Measurements from ENCODE around the gene FAR2. TPM values are rescaled to one million over a fixed set of nuclear protein-coding genes. Genes with fewer than 3 reads are reported as not detected.

FAR2 gene
- polyA plus RNA-seq, 1 of the 3 experiments (the other 2 are of a cell fraction): 7.4 TPM

DNA sequence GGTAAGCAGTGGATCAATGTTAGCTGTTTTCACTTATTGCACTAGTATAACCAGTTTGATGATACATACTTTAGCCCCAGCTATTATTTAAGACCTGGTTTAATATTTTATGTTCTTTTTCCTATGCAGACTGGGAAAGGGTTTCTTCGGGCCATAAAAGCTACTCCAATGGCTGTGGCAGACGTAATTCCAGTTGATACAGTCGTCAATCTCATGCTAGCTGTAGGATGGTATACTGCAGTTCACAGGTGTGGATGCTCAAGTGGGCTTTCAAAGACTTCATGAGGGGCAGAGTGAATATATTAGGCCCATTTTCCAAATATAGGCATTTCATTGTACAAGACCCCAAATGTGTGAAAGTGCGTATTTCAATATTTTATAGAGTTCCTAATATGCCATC lies 161.8 kb downstream of the FAR2 start:
- H3K4me1 ChIP-seq (ENCODE audit: control insufficient read depth in 1 of 2, insufficient read depth in 2 of 2, low read depth in 1 of 2, low read length in 1 of 2): peaks cover 0 to 3% of the 10 kb centered on the region in 2 experiments; a peak in 2 of 4 replicates
- peaks cover 0 to 4% of the 10 kb centered on the region in 2 experiments for H3K36me3 ChIP-seq (replicated peaks in 1 of 2; ENCODE audit: control insufficient read depth in 1 of 2, insufficient read depth in 2 of 2, low read length in 1 of 2)
- no peak overlapping the region for H3K27ac ChIP-seq (ENCODE audit: low read depth in 2 of 2, low read length in 1 of 2)
- H4K20me1 ChIP-seq (ENCODE audit: insufficient read depth): no peaks in the 10 kb centered on the region
- 81% methylated on average over 4 of the region's 4 CpGs for WGBS (ENCODE audit: low lambda C conversion rate)
- H3K9ac ChIP-seq: no peak overlapping the region
- H2AFZ ChIP-seq (ENCODE audit: low read depth): no peak overlapping the region
- CTCF ChIA-PET: interaction anchor here (1.6 kb wide), 1 partner anchor 237 kb away, joined by 6 read pairs; no protein-coding TSS in a partner anchor
- H3K4me2 ChIP-seq: no peak overlapping the region
- no peaks in the 10 kb centered on the region for H3K9me2 ChIP-seq
- no peaks in the 10 kb centered on the region for H3K27me3 ChIP-seq (ENCODE audit: insufficient read depth)
- POLR2A ChIA-PET: no interaction called here
- H3F3A ChIP-seq (replicated peaks; ENCODE audit: insufficient read depth): peaks cover under 1% of the 10 kb centered on the region
- H3K79me2 ChIP-seq (ENCODE audit: insufficient read depth): no peaks in the 10 kb centered on the region
- DNase-seq: no peak
- TF ChIP-seq, protein P1, sequence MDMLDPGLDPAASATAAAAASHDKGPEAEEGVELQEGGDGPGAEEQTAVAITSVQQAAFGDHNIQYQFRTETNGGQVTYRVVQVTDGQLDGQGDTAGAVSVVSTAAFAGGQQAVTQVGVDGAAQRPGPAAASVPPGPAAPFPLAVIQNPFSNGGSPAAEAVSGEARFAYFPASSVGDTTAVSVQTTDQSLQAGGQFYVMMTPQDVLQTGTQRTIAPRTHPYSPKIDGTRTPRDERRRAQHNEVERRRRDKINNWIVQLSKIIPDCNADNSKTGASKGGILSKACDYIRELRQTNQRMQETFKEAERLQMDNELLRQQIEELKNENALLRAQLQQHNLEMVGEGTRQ (IDR thresholded peaks at IDR 0.05; ENCODE audit: borderline replicate concordance, low read depth, low read length): no peak
- no peak for TF ChIP-seq EZH2phosphoT487 (IDR thresholded peaks at IDR 0.05; ENCODE audit: borderline replicate concordance, low read depth)
- H3K9me3 ChIP-seq: no peaks in the 10 kb centered on the region
- H3K4me3 ChIP-seq (ENCODE audit: low read depth in 2 of 2, low read length in 1 of 2): no peak overlapping the region

DNA sequence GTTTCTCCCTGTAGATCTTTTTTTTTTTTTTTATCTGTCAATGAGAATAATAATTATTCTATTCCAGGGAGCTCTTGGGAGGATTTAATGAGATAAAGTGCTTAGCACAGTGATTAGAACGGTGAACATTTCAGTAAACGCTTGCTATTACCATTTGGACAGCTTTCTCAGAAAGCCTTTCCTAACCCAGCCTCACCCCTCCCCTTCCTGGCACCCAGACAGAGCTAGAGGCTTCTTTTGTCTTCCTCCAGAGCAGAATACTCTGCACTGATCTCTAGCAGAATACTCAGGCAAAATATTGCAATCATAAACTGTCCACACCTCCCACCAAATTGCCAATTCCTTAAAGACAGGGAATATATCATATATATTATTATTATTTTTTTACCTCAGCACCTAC lies 165.3 kb downstream of the FAR2 start:
- peaks cover 0 to 4% of the 10 kb centered on the region in 2 experiments for H3K36me3 ChIP-seq (replicated peaks in 1 of 2; ENCODE audit: control insufficient read depth in 1 of 2, insufficient read depth in 2 of 2, low read length in 1 of 2)
- peaks cover 5 to 9% of the 10 kb centered on the region in 2 experiments; a peak in 3 of 4 replicates for H3K4me1 ChIP-seq (ENCODE audit: control insufficient read depth in 1 of 2, insufficient read depth in 2 of 2, low read depth in 1 of 2, low read length in 1 of 2)
- no peaks in the 10 kb centered on the region for H3K79me2 ChIP-seq (ENCODE audit: insufficient read depth)
- H3K4me3 ChIP-seq (ENCODE audit: low read depth in 2 of 2, low read length in 1 of 2): no peak overlapping the region
- 74% methylated on average over 2 of the region's 2 CpGs for WGBS (ENCODE audit: low lambda C conversion rate)
- H3F3A ChIP-seq (replicated peaks; ENCODE audit: insufficient read depth): peaks cover 18% of the 10 kb centered on the region
- H3K9ac ChIP-seq: no peak overlapping the region
- H3K4me2 ChIP-seq: no peak overlapping the region
- H2AFZ ChIP-seq (ENCODE audit: low read depth): no peak overlapping the region
- H3K27me3 ChIP-seq (ENCODE audit: insufficient read depth): no peaks in the 10 kb centered on the region
- POLR2A ChIA-PET: no interaction called here
- no peaks in the 10 kb centered on the region for H4K20me1 ChIP-seq (ENCODE audit: insufficient read depth)
- TF ChIP-seq RFX5 (IDR thresholded peaks at IDR 0.05; ENCODE audit: low read length): no peak
- no peak for TF ChIP-seq TCF12 (IDR thresholded peaks at IDR 0.05)
- TF ChIP-seq, protein P2, sequence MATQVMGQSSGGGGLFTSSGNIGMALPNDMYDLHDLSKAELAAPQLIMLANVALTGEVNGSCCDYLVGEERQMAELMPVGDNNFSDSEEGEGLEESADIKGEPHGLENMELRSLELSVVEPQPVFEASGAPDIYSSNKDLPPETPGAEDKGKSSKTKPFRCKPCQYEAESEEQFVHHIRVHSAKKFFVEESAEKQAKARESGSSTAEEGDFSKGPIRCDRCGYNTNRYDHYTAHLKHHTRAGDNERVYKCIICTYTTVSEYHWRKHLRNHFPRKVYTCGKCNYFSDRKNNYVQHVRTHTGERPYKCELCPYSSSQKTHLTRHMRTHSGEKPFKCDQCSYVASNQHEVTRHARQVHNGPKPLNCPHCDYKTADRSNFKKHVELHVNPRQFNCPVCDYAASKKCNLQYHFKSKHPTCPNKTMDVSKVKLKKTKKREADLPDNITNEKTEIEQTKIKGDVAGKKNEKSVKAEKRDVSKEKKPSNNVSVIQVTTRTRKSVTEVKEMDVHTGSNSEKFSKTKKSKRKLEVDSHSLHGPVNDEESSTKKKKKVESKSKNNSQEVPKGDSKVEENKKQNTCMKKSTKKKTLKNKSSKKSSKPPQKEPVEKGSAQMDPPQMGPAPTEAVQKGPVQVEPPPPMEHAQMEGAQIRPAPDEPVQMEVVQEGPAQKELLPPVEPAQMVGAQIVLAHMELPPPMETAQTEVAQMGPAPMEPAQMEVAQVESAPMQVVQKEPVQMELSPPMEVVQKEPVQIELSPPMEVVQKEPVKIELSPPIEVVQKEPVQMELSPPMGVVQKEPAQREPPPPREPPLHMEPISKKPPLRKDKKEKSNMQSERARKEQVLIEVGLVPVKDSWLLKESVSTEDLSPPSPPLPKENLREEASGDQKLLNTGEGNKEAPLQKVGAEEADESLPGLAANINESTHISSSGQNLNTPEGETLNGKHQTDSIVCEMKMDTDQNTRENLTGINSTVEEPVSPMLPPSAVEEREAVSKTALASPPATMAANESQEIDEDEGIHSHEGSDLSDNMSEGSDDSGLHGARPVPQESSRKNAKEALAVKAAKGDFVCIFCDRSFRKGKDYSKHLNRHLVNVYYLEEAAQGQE (IDR thresholded peaks at IDR 0.05; ENCODE audit: low read depth, low read length): no peak
- TF ChIP-seq JUND (IDR thresholded peaks at IDR 0.05): no peak
- no peak for TF ChIP-seq TAF1 (IDR thresholded peaks at IDR 0.05; ENCODE audit: borderline replicate concordance, low read depth, low read length)
- TF ChIP-seq, protein P3, sequence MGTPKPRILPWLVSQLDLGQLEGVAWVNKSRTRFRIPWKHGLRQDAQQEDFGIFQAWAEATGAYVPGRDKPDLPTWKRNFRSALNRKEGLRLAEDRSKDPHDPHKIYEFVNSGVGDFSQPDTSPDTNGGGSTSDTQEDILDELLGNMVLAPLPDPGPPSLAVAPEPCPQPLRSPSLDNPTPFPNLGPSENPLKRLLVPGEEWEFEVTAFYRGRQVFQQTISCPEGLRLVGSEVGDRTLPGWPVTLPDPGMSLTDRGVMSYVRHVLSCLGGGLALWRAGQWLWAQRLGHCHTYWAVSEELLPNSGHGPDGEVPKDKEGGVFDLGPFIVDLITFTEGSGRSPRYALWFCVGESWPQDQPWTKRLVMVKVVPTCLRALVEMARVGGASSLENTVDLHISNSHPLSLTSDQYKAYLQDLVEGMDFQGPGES (IDR thresholded peaks at IDR 0.05; ENCODE audit: low read depth, low read length): no peak
- TF ChIP-seq, protein P4, sequence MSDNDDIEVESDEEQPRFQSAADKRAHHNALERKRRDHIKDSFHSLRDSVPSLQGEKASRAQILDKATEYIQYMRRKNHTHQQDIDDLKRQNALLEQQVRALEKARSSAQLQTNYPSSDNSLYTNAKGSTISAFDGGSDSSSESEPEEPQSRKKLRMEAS (IDR thresholded peaks at IDR 0.05; ENCODE audit: low read depth): no peak
- no peak for TF ChIP-seq FOXJ3 (CRISPR knock-in tag; IDR thresholded peaks at IDR 0.05)
- no peak for TF ChIP-seq GATA2 (CRISPR knock-in tag; IDR thresholded peaks at IDR 0.05)
- no peak for TF ChIP-seq SIN3A (IDR thresholded peaks at IDR 0.05; ENCODE audit: borderline replicate concordance, low read depth, low read length)
- no peak for TF ChIP-seq POLR2AphosphoS5 (IDR thresholded peaks at IDR 0.05; ENCODE audit: low read depth, low read length)
- no peak for TF ChIP-seq MXI1 (IDR thresholded peaks at IDR 0.05; ENCODE audit: low read depth, low read length)
- no peak for TF ChIP-seq RXRA (IDR thresholded peaks at IDR 0.05; ENCODE audit: borderline replicate concordance, low read depth)
- TF ChIP-seq FOSL2 (IDR thresholded peaks at IDR 0.05; ENCODE audit: borderline replicate concordance, low read depth): no peak
- TF ChIP-seq, protein P5, sequence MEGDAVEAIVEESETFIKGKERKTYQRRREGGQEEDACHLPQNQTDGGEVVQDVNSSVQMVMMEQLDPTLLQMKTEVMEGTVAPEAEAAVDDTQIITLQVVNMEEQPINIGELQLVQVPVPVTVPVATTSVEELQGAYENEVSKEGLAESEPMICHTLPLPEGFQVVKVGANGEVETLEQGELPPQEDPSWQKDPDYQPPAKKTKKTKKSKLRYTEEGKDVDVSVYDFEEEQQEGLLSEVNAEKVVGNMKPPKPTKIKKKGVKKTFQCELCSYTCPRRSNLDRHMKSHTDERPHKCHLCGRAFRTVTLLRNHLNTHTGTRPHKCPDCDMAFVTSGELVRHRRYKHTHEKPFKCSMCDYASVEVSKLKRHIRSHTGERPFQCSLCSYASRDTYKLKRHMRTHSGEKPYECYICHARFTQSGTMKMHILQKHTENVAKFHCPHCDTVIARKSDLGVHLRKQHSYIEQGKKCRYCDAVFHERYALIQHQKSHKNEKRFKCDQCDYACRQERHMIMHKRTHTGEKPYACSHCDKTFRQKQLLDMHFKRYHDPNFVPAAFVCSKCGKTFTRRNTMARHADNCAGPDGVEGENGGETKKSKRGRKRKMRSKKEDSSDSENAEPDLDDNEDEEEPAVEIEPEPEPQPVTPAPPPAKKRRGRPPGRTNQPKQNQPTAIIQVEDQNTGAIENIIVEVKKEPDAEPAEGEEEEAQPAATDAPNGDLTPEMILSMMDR (IDR thresholded peaks at IDR 0.05): no peak
- no peak for TF ChIP-seq FOXM1 (IDR thresholded peaks at IDR 0.05; ENCODE audit: low read depth)
- no peak for TF ChIP-seq YY1 (IDR thresholded peaks at IDR 0.05; ENCODE audit: low read depth)
- TF ChIP-seq RAD21 (IDR thresholded peaks at IDR 0.05; ENCODE audit: low read length): no peak
- TF ChIP-seq NRF1 (IDR thresholded peaks at IDR 0.05; ENCODE audit: low read depth, low read length): no peak
- no peak overlapping the region for H3K27ac ChIP-seq (ENCODE audit: low read depth in 2 of 2, low read length in 1 of 2)
- CTCF ChIA-PET: interaction anchor here (6.9 kb wide), 1 partner anchor 243 kb away, joined by 109 read pairs; no protein-coding TSS in a partner anchor
- H3K9me2 ChIP-seq: no peaks in the 10 kb centered on the region
- no peaks in the 10 kb centered on the region for H3K9me3 ChIP-seq
- no peak for DNase-seq
